Body of pancreas (tissue), 4 donors: ENCODE results near the gene TMSB15B.

Experiments used
- CTCF ChIP-seq, 7 experiments: fragments of 450-650 bp in 4 of 7; fragments of 200-600 bp in 3 of 7; sonication (generic) in 3 of 7; IDR thresholded peaks; one replicate each; pipeline ENCODE4 v1.5.1; 2016 to 2019; ENCODE audit warnings: antibody characterized with exemption in 7 of 7
- POLR2A ChIP-seq, 3 donors: fragments of 450-650 bp; IDR thresholded peaks; one replicate each; pipeline ENCODE4 v1.6.1; 2016; ENCODE audit warnings: antibody characterized with exemption in 3 of 3, mild to moderate bottlenecking in 2 of 3

DNA sequence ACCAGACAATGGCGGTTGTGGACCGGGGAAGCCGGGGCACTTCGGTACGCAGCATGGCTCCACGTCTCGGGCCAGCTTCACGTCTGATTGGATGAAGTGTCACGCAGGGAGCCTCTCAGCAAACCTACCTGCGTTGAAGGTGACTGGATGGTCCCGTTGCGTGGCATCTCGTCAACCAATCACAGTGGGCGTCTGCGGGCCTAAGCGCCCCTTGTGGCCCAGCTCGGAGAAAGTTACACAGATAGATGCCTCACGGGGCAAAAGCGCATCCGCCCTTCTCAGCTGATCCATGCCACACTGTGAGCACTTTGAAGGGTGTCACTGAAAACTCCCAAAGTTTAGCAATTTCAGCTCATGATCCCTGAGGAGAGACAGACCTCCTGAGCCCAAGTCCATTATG lies 51.2 kb downstream of the TMSB15B start, which contains the start of gene H2BW1:
- TF ChIP-seq CTCF (IDR thresholded peaks at IDR 0.05) (no peak), POLR2A (IDR thresholded peaks at IDR 0.05) (no peak)
